ENCODE results near the gene PSME3IP1.

- TF ChIP-seq CTCF (IDR thresholded peaks at IDR 0.05) (no peak), EP300 (IDR thresholded peaks at IDR 0.05) (no peak), POLR2A (IDR thresholded peaks at IDR 0.05) (no peak)
These were observed 52.0 kb downstream of the PSME3IP1 start for GRCh38 chr16:57133886-57134285.
